Retinal pigment epithelial cell (primary cell): ENCODE measurements around the gene RIN3.

ENCODE experiments used
- DNase-seq: peaks from one replicate; pipeline ENCODE4 v3.0.0-alpha.2; 2010; ENCODE audit warnings: low read depth
- H3K4me3 ChIP-seq: 2 replicates; pipeline ENCODE4 v1.5.1; 2011; ENCODE audit warnings: mild to moderate bottlenecking, low read length, control low read depth, moderate library complexity
- TF ChIP-seq, protein P1 (sequence below): conservative IDR thresholded peaks from 2 replicates; pipeline ENCODE4 v1.5.1; 2011; ENCODE audit warnings: low read depth, low read length, control low read depth, inconsistent platforms

Gene RIN3

DNA sequence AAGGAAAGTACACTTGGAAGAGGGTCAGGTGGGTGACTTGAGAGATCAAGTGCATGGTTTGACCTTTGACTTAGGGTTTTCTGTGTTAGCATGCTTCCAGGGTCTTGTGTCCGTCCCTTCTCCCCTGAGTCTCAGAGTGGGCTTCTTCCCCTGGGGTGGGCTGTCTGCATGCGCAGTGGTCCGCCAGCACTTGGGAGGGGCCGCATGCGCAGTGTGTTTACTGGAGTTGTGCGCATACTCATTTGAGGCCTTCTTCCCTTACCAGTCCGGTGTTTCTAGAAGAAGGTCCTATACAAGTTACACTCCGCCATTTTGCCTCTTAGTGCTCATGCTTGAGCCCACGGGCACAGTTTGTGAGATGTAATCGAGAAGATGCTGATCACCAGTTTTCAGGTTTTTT, 58.5 kb downstream of the RIN3 start:
- no peak overlapping the region for H3K4me3 ChIP-seq
- TF ChIP-seq, protein P1, sequence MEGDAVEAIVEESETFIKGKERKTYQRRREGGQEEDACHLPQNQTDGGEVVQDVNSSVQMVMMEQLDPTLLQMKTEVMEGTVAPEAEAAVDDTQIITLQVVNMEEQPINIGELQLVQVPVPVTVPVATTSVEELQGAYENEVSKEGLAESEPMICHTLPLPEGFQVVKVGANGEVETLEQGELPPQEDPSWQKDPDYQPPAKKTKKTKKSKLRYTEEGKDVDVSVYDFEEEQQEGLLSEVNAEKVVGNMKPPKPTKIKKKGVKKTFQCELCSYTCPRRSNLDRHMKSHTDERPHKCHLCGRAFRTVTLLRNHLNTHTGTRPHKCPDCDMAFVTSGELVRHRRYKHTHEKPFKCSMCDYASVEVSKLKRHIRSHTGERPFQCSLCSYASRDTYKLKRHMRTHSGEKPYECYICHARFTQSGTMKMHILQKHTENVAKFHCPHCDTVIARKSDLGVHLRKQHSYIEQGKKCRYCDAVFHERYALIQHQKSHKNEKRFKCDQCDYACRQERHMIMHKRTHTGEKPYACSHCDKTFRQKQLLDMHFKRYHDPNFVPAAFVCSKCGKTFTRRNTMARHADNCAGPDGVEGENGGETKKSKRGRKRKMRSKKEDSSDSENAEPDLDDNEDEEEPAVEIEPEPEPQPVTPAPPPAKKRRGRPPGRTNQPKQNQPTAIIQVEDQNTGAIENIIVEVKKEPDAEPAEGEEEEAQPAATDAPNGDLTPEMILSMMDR = no peak
- no peak for DNase-seq

DNA sequence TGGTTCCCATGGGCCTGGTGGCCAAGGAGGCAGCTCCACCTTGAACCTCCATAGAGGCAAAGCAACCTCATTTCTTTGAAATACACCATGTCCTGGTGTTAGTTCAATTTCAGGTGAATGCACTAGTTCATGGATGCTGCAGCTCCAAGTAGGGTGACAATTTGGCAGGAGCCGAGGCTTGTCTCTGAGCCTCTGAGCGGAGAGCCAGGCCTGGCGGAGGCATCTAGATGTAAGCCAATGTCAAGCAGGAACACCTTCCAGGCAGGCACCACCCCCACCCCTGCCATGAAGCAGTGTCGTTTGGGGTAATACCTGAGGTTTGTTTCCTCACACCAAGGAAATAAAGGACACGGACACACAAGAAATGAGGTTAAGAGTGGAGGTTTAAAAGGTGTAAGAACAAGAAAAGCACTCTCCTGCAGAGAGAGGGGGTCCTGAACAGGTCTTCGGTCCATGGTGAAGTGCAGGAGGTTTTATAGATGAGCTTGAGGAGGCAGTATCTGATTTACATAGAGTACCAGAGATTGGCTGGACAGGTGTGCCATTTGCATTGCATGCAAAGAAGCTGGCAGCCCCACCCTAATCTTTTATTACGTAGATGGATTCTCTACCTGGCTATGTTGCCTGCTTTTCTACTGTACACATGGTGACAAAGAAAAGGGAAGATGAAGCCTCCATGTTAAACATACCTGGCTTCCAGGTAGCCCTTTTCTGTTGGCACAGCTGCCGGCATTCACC, 60.3 kb downstream of the RIN3 start:
- no peak for DNase-seq
- H3K4me3 ChIP-seq = no peak overlapping the region
- TF ChIP-seq, protein P1 = no peak

DNA sequence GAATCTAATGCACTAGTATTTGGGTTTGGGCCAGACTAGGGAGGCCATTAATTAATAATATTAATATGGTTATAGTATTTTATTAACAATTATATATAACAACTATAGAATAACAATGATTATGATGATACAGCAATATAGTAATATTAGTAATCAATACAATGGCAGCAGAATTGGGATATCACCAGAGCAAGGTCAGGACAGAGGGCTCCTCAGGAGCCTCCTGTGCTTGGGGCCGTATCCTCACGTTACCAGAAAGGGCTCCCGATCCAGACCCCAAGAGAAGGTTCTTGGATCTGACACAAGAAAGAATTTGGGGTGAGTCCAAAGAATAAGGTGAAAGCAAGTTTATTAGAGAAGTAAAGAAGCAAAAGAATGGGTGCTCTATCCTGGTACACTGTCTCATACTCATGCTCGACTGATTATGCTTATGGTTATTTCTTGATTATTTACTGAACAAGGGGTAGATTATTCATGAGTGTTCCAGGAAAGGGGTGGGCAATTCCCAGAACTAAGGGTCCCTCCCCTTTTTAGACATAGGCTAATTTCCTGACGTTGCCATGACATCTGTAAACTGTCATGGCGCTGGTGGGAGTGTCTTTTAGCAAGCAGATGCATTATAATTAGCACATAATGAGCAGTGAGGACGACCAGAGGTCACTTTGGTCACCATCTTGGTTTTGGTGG, 61.6 kb downstream of the RIN3 start:
- TF ChIP-seq, protein P1 = no peak
- no peak for DNase-seq
- H3K4me3 ChIP-seq = no peak overlapping the region

DNA sequence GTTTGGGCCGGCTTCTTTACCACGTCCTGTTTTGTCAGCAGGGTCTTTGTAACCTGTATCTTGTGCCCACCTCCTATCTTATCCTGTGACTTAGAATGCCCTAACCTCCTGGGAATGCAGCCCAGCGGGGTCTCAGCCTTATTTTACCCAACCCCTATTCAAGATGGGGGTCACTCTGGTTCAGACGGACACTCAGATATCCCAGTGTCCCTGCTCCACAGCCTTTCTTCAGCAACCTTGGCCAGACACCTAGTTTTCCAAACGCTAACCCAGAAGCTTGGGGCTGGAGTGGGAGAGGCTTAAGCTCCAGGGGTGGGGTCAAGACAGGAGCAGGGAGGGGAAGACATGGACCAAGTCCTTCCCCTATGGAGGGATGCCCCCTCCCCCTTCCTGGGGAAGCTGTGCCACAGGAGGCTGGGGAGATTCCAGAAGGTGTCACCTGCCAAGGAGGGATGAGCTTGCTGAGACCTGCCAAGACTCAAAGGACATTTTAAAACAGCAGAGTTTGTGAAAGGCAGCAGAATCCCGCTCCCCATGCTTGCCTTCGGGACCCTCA, 62.2 kb downstream of the RIN3 start:
- no peak for DNase-seq
- no peak overlapping the region for H3K4me3 ChIP-seq
- TF ChIP-seq, protein P1 = no peak

DNA sequence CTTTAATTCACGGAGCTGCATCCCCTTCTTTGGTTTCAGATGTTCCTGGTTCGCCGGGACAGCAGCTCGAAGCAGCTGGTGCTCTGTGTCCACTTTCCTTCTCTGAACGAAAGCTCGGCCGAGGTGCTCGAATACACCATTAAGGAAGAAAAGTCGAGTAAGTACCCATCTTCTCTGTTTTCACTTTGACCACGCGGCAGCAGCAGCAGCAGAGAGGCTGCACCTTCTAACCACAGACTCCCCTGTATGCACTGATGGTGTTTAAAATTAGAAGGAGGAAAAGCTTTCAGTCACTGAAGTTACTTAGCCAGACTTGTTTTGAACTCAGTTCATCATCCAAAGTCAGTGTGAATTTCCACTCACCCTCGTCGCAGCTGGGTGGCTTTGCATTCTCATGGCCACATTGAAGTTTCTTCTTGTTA, 63.8 kb downstream of the RIN3 start:
- DNase-seq = no peak
- TF ChIP-seq, protein P1 = no peak

DNA sequence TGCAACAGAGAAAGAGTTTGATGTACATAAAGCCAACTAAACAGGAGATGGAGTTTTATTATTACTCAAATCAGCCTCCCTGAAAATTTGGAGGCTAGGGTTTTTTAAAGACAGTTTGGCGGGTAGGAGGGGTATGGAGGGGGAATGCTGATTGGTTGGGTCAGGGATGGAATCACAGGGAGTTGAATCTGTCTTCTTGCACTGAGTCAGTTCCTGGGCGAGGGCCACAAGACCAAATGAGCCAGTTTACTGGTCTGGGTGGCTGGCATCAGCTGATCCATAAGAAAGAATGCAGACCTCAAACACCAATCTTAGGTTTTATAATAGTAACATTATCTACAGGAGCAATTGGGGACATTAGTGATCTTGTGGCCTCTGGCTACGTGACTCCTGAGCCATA, 64.9 kb downstream of the RIN3 start:
- TF ChIP-seq, protein P1 = no peak
- no peak for DNase-seq
- no peak overlapping the region for H3K4me3 ChIP-seq

More for the DNA sequence above, 63.8 kb downstream of the RIN3 start:
- H3K4me3 ChIP-seq = no peak overlapping the region
